ENCODE results near the gene JAM2. TPM values are rescaled to one million over a fixed set of nuclear protein-coding genes. Genes with fewer than 3 reads are reported as not detected.
"Not testable (repeated sequence)": the region's sequence is repeated elsewhere in the genome, so short reads cannot be mapped to it uniquely, and the experiment has no call there.

The JAM2 gene
- total RNA-seq, 1 experiment from 2014 or later: 0.20 TPM

DNA sequence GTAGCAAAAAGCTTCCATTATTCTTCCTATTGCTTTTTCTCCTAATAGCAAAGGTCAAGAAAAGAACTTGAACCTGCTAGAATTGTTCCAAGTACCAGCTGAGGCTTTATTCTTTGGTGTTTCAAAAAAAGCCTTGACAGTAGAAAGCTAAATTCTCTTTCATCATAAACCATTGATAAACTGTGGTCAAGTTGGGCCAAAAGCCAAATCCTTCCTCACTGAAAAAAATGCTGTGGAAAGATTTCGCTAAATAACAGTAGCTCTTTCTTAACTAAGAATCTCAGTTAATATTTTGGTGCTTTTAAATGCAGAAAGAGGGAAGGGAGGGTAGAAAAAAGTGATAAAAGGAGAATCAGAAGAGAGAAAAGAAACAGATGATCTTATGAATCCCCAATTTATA is 14.0 kb upstream of the JAM2 start:
- H3K4me3 ChIP-seq (ENCODE audit: low read depth, low read length): no peak overlapping the region
- ChIA-PET POLR2A (no interaction called here), CTCF (no interaction called here)
- Mint-ChIP-seq H3K4me3 (ENCODE audit: unreplicated experiment) (no peak overlapping the region), H3K36me3 (ENCODE audit: insufficient read depth, unreplicated experiment) (no peaks in the 10 kb centered on the region), H3K27ac (ENCODE audit: unreplicated experiment) (no peak overlapping the region), H3K4me1 (ENCODE audit: low read depth, unreplicated experiment) (no peaks in the 10 kb centered on the region), H3K27me3 (ENCODE audit: insufficient read depth, unreplicated experiment) (peaks cover 2% of the 10 kb centered on the region), H3K9me3 (ENCODE audit: unreplicated experiment) (no peaks in the 10 kb centered on the region)
- TF ChIP-seq, protein P1, sequence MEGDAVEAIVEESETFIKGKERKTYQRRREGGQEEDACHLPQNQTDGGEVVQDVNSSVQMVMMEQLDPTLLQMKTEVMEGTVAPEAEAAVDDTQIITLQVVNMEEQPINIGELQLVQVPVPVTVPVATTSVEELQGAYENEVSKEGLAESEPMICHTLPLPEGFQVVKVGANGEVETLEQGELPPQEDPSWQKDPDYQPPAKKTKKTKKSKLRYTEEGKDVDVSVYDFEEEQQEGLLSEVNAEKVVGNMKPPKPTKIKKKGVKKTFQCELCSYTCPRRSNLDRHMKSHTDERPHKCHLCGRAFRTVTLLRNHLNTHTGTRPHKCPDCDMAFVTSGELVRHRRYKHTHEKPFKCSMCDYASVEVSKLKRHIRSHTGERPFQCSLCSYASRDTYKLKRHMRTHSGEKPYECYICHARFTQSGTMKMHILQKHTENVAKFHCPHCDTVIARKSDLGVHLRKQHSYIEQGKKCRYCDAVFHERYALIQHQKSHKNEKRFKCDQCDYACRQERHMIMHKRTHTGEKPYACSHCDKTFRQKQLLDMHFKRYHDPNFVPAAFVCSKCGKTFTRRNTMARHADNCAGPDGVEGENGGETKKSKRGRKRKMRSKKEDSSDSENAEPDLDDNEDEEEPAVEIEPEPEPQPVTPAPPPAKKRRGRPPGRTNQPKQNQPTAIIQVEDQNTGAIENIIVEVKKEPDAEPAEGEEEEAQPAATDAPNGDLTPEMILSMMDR (IDR thresholded peaks at IDR 0.05; ENCODE audit: insufficient read depth in 1 of 2, low read depth in 1 of 2, low read length in 1 of 2, severe bottlenecking in 1 of 2, unreplicated experiment in 1 of 2): no peak
- no TSS peak for BruUV-seq (replicated peaks)
- no peaks in the 10 kb centered on the region for H3K4me1 ChIP-seq
- DNase-seq: no peak
- intact Hi-C loops (cut with micrococcal nuclease; ENCODE audit: unreplicated experiment): no loop called here
- no peaks in the 10 kb centered on the region for H3K9me3 ChIP-seq
- H3K36me3 ChIP-seq (ENCODE audit: control insufficient read depth, insufficient read depth, low read length): no peaks in the 10 kb centered on the region
- H3K27me3 ChIP-seq (replicated peaks; ENCODE audit: control insufficient read depth, insufficient read depth, low read length): no peaks in the 10 kb centered on the region

DNA sequence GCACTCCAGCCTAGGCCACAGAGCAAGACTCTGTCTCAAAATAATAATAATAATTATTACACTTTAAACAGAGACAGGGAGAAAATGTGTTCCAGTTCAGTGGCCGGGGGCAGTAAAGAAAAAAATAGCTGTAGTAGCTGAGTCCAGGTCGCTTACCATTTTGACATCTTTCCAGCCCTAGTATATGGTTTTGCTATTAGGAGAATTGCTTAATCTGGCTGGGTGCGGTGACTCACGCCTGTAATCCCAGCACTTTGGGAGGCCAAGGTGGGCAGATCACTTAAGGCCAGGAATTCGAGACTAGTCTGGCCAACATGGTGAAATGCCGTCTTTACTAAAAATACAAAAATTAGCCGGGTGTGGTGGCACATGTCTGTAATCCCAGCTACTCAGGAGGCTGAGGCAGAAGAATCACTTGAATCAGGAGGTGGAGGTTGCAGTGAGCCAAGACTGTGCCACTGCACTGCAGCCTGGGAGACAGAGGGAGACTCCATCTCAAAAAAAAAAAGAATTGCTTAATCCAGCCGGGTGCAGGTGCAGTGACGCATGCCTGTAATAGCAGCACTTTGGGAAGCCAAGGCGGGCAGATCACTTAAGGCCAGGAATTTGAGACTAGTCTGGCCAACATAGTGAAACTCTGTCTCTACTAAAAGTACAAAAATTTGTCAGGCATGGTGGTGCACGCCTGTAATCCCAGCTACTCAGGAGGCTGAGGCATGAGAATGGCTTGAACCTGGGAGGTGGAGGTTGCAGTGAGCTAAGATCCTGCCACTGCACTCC is 13.1 kb upstream of the JAM2 start:
- H3K9me3 Mint-ChIP-seq (ENCODE audit: unreplicated experiment); H3K36me3 ChIP-seq (ENCODE audit: control insufficient read depth, insufficient read depth, low read length); H3K27ac Mint-ChIP-seq (ENCODE audit: unreplicated experiment); H3K36me3 Mint-ChIP-seq (ENCODE audit: insufficient read depth, unreplicated experiment); H3K4me1 ChIP-seq; H3K27me3 Mint-ChIP-seq (ENCODE audit: insufficient read depth, unreplicated experiment); DNase-seq; H3K4me3 ChIP-seq (ENCODE audit: low read depth, low read length); H3K27me3 ChIP-seq (replicated peaks; ENCODE audit: control insufficient read depth, insufficient read depth, low read length); BruUV-seq (replicated peaks); H3K4me1 Mint-ChIP-seq (ENCODE audit: low read depth, unreplicated experiment); POLR2A ChIA-PET; H3K9me3 ChIP-seq; CTCF ChIA-PET; H3K4me3 Mint-ChIP-seq (ENCODE audit: unreplicated experiment); intact Hi-C loops (cut with micrococcal nuclease; ENCODE audit: unreplicated experiment): not testable (repeated sequence)

DNA sequence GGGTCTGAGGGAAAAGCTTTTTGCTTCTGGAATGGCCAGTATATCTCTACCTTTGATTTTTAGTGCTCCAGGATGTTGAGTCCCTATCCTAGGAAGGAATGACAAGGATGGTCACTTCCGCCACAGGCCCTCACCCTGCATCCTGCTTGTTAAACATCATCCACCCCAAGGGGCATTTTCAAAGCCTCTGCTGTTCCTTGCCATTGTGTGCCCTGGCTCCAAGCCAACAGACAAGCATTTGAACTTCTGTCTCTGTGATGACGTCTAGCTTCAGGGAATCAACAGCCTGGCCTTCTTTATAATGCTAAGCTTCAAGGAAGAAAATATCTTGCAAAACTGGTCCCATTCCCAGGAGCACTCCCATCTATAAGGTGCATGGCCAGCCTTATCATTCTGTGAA is 12.3 kb upstream of the JAM2 start:
- intact Hi-C loops (cut with micrococcal nuclease; ENCODE audit: unreplicated experiment): no loop called here
- no peaks in the 10 kb centered on the region for H3K4me1 Mint-ChIP-seq (ENCODE audit: low read depth, unreplicated experiment)
- Histone ChIP-seq H3K9me3 (no peaks in the 10 kb centered on the region), H3K4me1 (no peaks in the 10 kb centered on the region), H3K27me3 (replicated peaks; ENCODE audit: control insufficient read depth, insufficient read depth, low read length) (no peaks in the 10 kb centered on the region), H3K36me3 (ENCODE audit: control insufficient read depth, insufficient read depth, low read length) (no peaks in the 10 kb centered on the region), H3K4me3 (ENCODE audit: low read depth, low read length) (no peak overlapping the region)
- H3K36me3 Mint-ChIP-seq (ENCODE audit: insufficient read depth, unreplicated experiment): no peaks in the 10 kb centered on the region
- no peak overlapping the region for H3K27ac Mint-ChIP-seq (ENCODE audit: unreplicated experiment)
- CTCF ChIA-PET: no interaction called here
- DNase-seq: no peak
- POLR2A ChIA-PET: no interaction called here
- no peak overlapping the region for H3K4me3 Mint-ChIP-seq (ENCODE audit: unreplicated experiment)
- H3K9me3 Mint-ChIP-seq (ENCODE audit: unreplicated experiment): no peaks in the 10 kb centered on the region
- BruUV-seq (replicated peaks): no TSS peak
- TF ChIP-seq, protein P1 (IDR thresholded peaks at IDR 0.05; ENCODE audit: insufficient read depth in 1 of 2, low read depth in 1 of 2, low read length in 1 of 2, severe bottlenecking in 1 of 2, unreplicated experiment in 1 of 2): no peak
- peaks cover 3% of the 10 kb centered on the region for H3K27me3 Mint-ChIP-seq (ENCODE audit: insufficient read depth, unreplicated experiment)
